ENCODE data around the gene POU6F2. TPM values are rescaled to one million over a fixed set of nuclear protein-coding genes. Genes with fewer than 3 reads are reported as not detected.
"Not testable (repeated sequence)": the region's sequence is repeated elsewhere in the genome, so short reads cannot be mapped to it uniquely, and the experiment has no call there.

Gene POU6F2
- total RNA-seq, 4 donors from 2014 or later, result not detected

- H3K27me3 ChIP-seq, result no peaks in the 10 kb centered on the region
- no peak for DNase-seq (ENCODE audit: extremely low spot score)
- no peak overlapping the region for H3K27ac ChIP-seq (replicated peaks in 1 of 4)
- no peaks in the 10 kb centered on the region for H3K9me3 ChIP-seq
- WGBS, result 53% methylated on average over 3 of the region's 3 CpGs
- H3K4me1 ChIP-seq, result no peaks in the 10 kb centered on the region
- H3K4me3 ChIP-seq, result no peak overlapping the region
- TF ChIP-seq POLR2A (IDR thresholded peaks at IDR 0.05; ENCODE audit: low read depth), result no peak
- TF ChIP-seq CTCF (IDR thresholded peaks at IDR 0.05), result no peak
- TF ChIP-seq EP300 (IDR thresholded peaks at IDR 0.05), result no peak
- no peak for TF ChIP-seq POLR2AphosphoS5 (IDR thresholded peaks at IDR 0.05)
- H3K36me3 ChIP-seq, result no peaks in the 10 kb centered on the region
- intact Hi-C loops (cut with DNase I), result no loop called here
Observed at GRCh38 chr7:39184391-39184790, 206.7 kb downstream of the POU6F2 start.

- Histone ChIP-seq H3K4me3 (no peak overlapping the region), H3K27me3 (no peaks in the 10 kb centered on the region), H3K9me3 (no peaks in the 10 kb centered on the region), H3K27ac (replicated peaks in 1 of 4) (no peak overlapping the region), H3K36me3 (no peaks in the 10 kb centered on the region), H3K4me1 (no peaks in the 10 kb centered on the region)
- DNase-seq (ENCODE audit: extremely low spot score), result no peak
- TF ChIP-seq POLR2A (IDR thresholded peaks at IDR 0.05; ENCODE audit: low read depth) (no peak), POLR2AphosphoS5 (IDR thresholded peaks at IDR 0.05) (no peak), EP300 (IDR thresholded peaks at IDR 0.05) (no peak), CTCF (IDR thresholded peaks at IDR 0.05) (no peak)
- intact Hi-C loops (cut with DNase I), result no loop called here
- 42% methylated on average over 2 of the region's 2 CpGs for WGBS
Observed at GRCh38 chr7:39186131-39186530, 208.4 kb downstream of the POU6F2 start.

DNA sequence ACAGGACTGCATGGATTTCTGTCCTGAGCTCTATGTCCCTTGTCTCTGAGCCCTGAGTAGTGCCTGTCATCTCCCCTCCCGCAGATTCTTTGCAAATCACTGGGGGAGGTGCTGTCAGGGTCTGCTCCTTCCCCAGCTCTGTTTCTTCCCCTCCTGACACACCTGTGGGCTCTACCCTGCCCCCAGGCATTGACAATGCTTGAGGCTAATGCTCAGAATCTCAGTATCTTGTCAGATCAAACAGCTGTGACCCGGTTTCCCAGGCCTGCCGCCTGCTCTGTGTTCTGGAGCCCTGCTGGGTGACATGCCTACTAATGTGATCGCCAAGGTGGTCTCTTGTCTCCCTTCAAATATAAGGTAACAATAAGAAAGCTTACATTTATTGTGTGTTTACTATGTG, 209.0 kb downstream of the POU6F2 start:
- no peak for DNase-seq (ENCODE audit: extremely low spot score)
- H3K27ac ChIP-seq (replicated peaks in 1 of 4), result no peak overlapping the region
- TF ChIP-seq EP300 (IDR thresholded peaks at IDR 0.05), result no peak
- no peaks in the 10 kb centered on the region for H3K27me3 ChIP-seq
- intact Hi-C loops (cut with DNase I), result no loop called here
- H3K4me1 ChIP-seq, result no peaks in the 10 kb centered on the region
- H3K9me3 ChIP-seq, result no peaks in the 10 kb centered on the region
- no peak overlapping the region for H3K4me3 ChIP-seq
- WGBS, result 47% methylated on average over 3 of the region's 4 CpGs
- no peaks in the 10 kb centered on the region for H3K36me3 ChIP-seq

GRCh38 chr7:39187130-39187529, 209.4 kb downstream of the POU6F2 start:
- Histone ChIP-seq H3K9me3 (no peaks in the 10 kb centered on the region), H3K27me3 (no peaks in the 10 kb centered on the region), H3K4me3 (no peak overlapping the region), H3K27ac (replicated peaks in 1 of 4) (no peak overlapping the region), H3K4me1 (no peaks in the 10 kb centered on the region), H3K36me3 (no peaks in the 10 kb centered on the region)
- intact Hi-C loops (cut with DNase I), result no loop called here
- WGBS, result 46% methylated on average over 3 of the region's 4 CpGs
- DNase-seq (ENCODE audit: extremely low spot score), result no peak
- no peak for TF ChIP-seq POLR2A (IDR thresholded peaks at IDR 0.05; ENCODE audit: low read depth)
- no peak for TF ChIP-seq EP300 (IDR thresholded peaks at IDR 0.05)
- TF ChIP-seq POLR2AphosphoS5 (IDR thresholded peaks at IDR 0.05), result no peak

GRCh38 chr7:39192476-39192875, 214.8 kb downstream of the POU6F2 start:
- peak; percentile 39 for DNase-seq (ENCODE audit: extremely low spot score)
- no peaks in the 10 kb centered on the region for H3K36me3 ChIP-seq
- no peak overlapping the region for H3K4me3 ChIP-seq
- no peaks in the 10 kb centered on the region for H3K4me1 ChIP-seq
- intact Hi-C loops (cut with DNase I), result no loop called here
- H3K27ac ChIP-seq (replicated peaks in 1 of 4), result no peak overlapping the region
- TF ChIP-seq POLR2AphosphoS5 (IDR thresholded peaks at IDR 0.05), result no peak
- TF ChIP-seq EP300 (IDR thresholded peaks at IDR 0.05), result no peak
- no peak for TF ChIP-seq POLR2A (IDR thresholded peaks at IDR 0.05; ENCODE audit: low read depth)
- no peak for TF ChIP-seq CTCF (IDR thresholded peaks at IDR 0.05)
- H3K27me3 ChIP-seq, result no peaks in the 10 kb centered on the region
- no peaks in the 10 kb centered on the region for H3K9me3 ChIP-seq
- 77% methylated on average over 1 of the region's 1 CpG for WGBS

GRCh38 chr7:39194388-39194787, 216.7 kb downstream of the POU6F2 start:
- H3K9me3 ChIP-seq; DNase-seq (ENCODE audit: extremely low spot score); H3K4me3 ChIP-seq; H3K4me1 ChIP-seq; H3K27me3 ChIP-seq; H3K36me3 ChIP-seq; H3K27ac ChIP-seq (replicated peaks in 1 of 4); intact Hi-C loops (cut with DNase I): not testable (repeated sequence)
- 97% methylated on average over 7 of the region's 10 CpGs for WGBS
